Activated T-cell treated with anti-CD3 and anti-CD28 coated beads, Interleukin-2, amount 50 U/mL, for 4 hours (primary cell): Measurements from ENCODE around the gene PTGIR. TPM values are rescaled to one million over a fixed set of nuclear protein-coding genes. Genes with fewer than 3 reads are reported as not detected.

ENCODE experiments used
- ATAC-seq, 2 donors: fragments of 200-7000 bp; cut with Tn5 transposase; one replicate each; pipeline ENCODE4 v1.10.0; 2021
- DNase-seq: peaks from one replicate; pipeline ENCODE4 v3.0.0-alpha.2; 2020
- H3K27me3 Mint-ChIP-seq: one replicate; pipeline ENCODE4 v1.8.0; 2021; ENCODE audit warnings: low read depth, mixed read lengths
- H3K36me3 Mint-ChIP-seq: one replicate; pipeline ENCODE4 v1.8.0; 2022; ENCODE audit warnings: mixed read lengths; ENCODE audit not compliant: insufficient read depth
- H3K4me1 Mint-ChIP-seq: one replicate; pipeline ENCODE4 v1.8.0; 2021; ENCODE audit warnings: low read depth, mixed read lengths
- H3K4me3 Mint-ChIP-seq: one replicate; pipeline ENCODE4 v1.8.0; 2021; ENCODE audit warnings: mild to moderate bottlenecking, moderate library complexity, mixed read lengths
- H3K9me3 Mint-ChIP-seq: one replicate; pipeline ENCODE4 v1.8.0; 2021; ENCODE audit warnings: mixed read lengths
- total RNA-seq, 3 donors: library from RNA; stranded (reverse); gene quantifications; one replicate each; pipeline ENCODE4 v1.2.1, GENCODE V29; 2021

Gene PTGIR
- total RNA-seq, 3 donors from 2014 or later: 2.2 to 5.8 (median 4.3) TPM

DNA sequence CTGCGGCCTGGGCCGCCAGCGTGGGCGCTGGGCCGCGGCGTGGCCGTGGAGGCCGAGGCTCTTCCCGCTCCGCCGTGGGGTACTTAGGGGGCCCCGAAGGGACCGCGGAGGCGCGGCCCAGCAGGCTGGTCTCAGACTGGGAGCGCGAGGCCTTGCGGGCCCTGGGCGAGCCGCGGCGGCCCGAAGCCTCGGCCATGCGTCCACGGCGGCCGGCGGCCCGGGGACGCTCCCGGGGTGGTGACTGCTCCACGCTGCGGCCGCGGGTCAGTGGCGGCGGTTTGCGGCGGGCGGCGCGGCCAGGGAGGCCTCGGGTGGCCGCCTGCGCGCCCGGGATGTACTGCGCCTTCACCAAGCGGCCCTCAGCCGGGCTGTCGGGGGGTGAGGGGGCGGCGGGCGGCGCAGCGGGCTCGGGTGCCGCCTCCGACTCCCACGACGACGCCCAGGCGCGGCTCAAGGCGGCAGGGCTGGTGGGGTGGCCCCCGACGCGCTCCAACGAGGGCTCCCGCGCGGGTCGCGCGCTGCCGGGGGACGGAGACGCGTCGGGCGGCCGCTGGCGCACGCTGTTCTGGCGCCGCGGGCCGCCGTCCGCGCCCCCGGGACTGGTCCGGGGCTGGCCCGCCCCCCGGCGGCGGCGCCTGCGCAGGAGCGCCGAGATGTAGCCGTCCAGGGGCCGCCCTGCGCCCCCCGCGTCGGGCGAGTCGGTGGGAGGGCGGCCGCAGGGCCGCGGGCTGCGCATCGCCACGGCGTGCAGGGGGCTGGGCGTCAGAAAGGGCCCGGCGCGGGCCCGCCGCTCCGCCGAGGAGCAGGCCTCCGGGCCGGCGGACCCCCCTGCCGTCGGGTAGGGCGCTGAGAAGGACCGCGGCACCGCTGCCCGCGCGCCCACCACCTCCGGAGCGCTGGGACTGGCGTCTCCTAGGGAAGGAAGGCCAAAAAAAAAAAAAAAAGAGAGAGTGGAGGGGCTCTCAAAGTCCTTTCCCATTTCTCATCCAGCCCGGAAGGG lies 24.4 kb upstream of the PTGIR start:
- H3K27me3 Mint-ChIP-seq: peaks cover 51% of the 10 kb centered on the region
- ATAC-seq (peak; percentile 25 to 32), DNase-seq (no peak)
- no peak overlapping the region for H3K4me3 Mint-ChIP-seq
- peaks cover 8% of the 10 kb centered on the region for H3K4me1 Mint-ChIP-seq
- no peaks in the 10 kb centered on the region for H3K36me3 Mint-ChIP-seq
- H3K9me3 Mint-ChIP-seq: peaks cover 2% of the 10 kb centered on the region

DNA sequence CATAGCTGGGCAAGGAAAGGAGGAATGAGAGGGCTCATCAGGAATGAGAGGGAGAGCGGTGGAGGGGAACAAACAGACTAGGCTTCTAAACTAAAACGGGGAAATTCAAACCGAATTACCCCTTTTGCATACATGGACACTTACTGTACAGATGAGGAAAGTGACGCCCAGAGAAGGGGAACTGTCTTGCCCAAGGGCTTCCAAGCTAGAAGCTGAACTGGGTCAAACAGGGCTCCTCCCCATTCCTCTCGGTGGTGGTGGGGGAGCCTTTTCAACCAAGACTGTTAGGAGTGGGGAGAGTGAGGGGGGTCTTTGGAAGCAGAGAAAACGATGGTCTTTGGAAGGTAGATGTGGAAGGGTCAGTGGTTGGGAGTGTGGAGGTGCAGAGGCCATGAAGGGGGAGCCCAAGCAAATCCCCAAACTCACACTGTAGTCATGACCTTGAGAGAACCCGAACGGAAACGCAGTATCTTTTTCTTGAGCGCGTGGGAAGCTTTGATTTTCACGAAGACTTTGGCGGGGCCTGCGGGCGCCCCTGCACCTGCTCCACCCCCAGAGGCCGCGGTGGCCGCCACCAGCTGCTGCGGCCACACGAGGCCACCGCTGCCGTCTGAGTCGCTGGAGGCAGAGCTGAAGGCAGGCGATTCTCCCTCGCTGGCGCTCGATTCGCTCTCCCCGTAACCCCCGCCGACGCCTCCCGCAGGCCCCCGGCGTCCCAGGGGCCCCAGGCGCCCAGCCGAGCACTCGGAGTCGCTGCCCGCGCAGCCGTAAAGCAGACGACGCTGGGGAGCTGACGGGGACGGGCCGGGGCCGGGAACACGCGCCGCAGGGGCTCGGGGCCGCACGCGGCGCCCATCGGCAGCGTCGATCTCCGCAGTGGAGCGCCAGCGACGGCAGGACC lies 23.4 kb upstream of the PTGIR start:
- Mint-ChIP-seq H3K4me1 (peaks cover 8% of the 10 kb centered on the region), H3K36me3 (no peaks in the 10 kb centered on the region), H3K4me3 (no peak overlapping the region), H3K27me3 (peaks cover 43% of the 10 kb centered on the region), H3K9me3 (peaks cover 2% of the 10 kb centered on the region)
- ATAC-seq (peak; percentile 62 to 69), DNase-seq (no peak)

DNA sequence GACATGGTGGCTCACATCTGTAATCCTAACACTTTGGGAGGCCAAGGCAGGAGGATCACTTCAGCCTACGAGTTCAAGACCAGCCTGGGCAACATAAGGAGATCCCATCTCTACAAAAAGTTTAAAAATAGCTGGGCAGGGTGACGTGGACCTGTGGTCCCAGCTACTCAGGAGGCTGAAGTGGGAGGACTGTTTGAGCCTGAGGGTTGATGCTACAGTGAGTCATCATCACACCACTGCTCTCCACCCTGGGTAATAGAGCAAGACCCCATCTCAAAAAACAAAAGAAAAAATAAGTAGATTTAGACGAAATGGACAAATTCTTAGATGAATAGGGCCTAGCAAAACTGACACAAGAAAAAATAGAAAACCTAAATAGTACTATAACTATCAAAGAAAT lies 21.5 kb upstream of the PTGIR start:
- peaks cover 36% of the 10 kb centered on the region for H3K27me3 Mint-ChIP-seq
- peaks cover 8% of the 10 kb centered on the region for H3K4me1 Mint-ChIP-seq
- H3K4me3 Mint-ChIP-seq: no peak overlapping the region
- no peaks in the 10 kb centered on the region for H3K36me3 Mint-ChIP-seq
- no peak for ATAC-seq
- no peak for DNase-seq
- H3K9me3 Mint-ChIP-seq: peaks cover 2% of the 10 kb centered on the region

DNA sequence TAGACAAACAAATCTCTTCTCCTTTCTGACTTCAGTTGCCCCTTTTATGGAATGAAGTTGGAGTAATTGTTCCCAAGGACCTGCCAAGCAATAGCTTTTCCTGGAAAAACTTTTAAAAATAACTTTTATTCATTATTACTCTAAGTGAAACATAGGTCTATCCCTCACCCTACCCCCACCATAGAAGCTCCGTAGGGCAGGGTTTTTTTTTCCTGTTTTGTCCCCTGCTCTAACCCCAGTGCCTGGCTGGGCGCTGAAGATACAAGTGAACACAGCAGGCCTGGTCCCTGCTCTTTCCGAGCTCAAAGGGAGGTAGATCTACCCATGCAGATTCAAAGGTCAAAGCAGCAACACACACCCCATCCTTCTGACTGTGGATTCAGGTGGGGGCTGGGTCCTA lies 19.8 kb upstream of the PTGIR start:
- H3K4me3 Mint-ChIP-seq: no peak overlapping the region
- DNase-seq: no peak
- H3K36me3 Mint-ChIP-seq: no peaks in the 10 kb centered on the region
- ATAC-seq: no peak
- H3K9me3 Mint-ChIP-seq: peaks cover 2% of the 10 kb centered on the region
- H3K27me3 Mint-ChIP-seq: peaks cover 28% of the 10 kb centered on the region
- H3K4me1 Mint-ChIP-seq: peaks cover 13% of the 10 kb centered on the region

DNA sequence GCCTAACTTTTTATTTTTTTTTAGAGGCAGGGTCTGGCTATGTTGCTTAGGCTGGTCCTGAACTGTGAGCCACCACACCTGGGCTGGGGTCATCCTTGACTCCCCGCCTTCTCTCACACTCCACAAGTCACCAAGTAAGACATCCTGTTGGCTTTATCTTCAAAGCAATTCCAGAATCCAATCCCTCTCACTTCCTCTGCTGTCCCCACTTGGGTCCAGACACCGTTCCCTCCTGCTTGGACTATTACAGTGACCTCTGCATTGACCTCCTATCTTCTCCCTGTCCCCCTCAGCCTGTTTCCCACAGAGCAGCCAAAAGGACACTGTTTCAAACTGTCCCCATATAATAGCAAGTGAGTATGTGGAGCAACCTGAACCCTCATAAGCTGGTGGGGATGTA lies 15.8 kb upstream of the PTGIR start:
- Mint-ChIP-seq H3K4me3 (peak overlapping the region; percentile 24), H3K27me3 (peaks cover 16% of the 10 kb centered on the region), H3K4me1 (peaks cover 10% of the 10 kb centered on the region), H3K36me3 (no peaks in the 10 kb centered on the region), H3K9me3 (peaks cover 1% of the 10 kb centered on the region)
- no peak for DNase-seq
- ATAC-seq: no peak

DNA sequence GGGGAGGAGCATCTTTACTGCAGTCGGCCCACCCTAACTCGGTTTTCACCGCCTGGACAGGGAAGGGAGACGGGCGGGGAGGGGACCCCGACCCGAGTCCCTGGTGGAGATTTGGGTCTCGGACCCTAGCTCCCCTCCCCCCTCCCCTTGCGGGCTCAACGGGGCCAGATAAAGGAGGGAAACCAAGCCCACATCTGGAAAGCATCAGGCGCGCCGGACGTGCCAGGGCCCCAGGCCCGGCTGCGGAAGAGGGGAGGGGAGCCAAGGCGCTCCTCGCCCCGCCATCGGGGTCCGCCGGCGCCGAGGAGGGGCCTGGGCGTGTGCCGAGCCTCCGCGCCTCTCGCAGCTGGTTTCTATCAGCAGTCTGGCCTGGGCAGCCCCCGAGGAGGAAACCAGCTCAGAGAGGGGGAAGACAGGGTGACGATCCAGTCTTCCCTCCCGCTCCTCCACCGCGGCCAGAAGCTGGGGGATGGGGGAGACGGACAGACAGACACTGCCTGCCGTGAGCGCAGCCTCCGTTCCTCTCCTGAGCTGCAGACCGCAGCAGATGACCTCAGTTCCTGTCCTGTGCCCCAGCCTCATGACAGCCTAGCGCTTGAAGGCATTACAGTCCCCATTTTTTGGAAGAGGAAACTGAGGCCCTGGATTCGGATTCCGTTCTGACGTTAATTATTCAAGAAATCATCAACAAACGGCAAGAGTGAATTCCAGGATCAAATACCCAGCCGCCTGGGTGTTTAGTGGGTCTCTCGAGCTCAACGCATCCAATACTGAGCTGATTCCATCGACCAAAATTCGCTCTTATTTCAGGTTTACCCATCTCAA lies 14.7 kb upstream of the PTGIR start:
- no peak for DNase-seq
- H3K4me3 Mint-ChIP-seq: no peak overlapping the region
- H3K9me3 Mint-ChIP-seq: no peaks in the 10 kb centered on the region
- no peaks in the 10 kb centered on the region for H3K36me3 Mint-ChIP-seq
- H3K4me1 Mint-ChIP-seq: peaks cover 13% of the 10 kb centered on the region
- ATAC-seq: no peak
- peaks cover 11% of the 10 kb centered on the region for H3K27me3 Mint-ChIP-seq

DNA sequence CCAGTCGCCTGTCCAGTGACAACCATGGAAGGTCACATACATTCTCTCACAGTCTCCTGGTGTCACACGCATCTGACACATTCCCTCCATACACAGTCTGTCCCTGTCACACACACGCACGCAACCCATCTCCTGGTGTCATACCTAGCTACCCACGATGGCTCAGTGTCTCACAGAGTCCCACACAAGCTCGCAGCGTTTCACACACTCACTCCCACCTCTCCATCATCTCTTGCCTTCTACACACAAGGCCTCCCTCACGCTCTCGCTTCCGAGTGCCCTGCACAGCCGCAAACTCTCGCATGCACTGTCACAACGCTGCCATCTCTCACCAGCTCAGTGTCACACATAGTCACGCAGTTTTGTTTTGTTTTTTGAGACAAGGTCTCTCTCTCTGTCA lies 12.3 kb upstream of the PTGIR start:
- no peak overlapping the region for H3K4me3 Mint-ChIP-seq
- DNase-seq: no peak
- H3K27me3 Mint-ChIP-seq: peaks cover 6% of the 10 kb centered on the region
- no peak for ATAC-seq
- no peaks in the 10 kb centered on the region for H3K36me3 Mint-ChIP-seq
- peaks cover 24% of the 10 kb centered on the region for H3K4me1 Mint-ChIP-seq
- no peaks in the 10 kb centered on the region for H3K9me3 Mint-ChIP-seq

DNA sequence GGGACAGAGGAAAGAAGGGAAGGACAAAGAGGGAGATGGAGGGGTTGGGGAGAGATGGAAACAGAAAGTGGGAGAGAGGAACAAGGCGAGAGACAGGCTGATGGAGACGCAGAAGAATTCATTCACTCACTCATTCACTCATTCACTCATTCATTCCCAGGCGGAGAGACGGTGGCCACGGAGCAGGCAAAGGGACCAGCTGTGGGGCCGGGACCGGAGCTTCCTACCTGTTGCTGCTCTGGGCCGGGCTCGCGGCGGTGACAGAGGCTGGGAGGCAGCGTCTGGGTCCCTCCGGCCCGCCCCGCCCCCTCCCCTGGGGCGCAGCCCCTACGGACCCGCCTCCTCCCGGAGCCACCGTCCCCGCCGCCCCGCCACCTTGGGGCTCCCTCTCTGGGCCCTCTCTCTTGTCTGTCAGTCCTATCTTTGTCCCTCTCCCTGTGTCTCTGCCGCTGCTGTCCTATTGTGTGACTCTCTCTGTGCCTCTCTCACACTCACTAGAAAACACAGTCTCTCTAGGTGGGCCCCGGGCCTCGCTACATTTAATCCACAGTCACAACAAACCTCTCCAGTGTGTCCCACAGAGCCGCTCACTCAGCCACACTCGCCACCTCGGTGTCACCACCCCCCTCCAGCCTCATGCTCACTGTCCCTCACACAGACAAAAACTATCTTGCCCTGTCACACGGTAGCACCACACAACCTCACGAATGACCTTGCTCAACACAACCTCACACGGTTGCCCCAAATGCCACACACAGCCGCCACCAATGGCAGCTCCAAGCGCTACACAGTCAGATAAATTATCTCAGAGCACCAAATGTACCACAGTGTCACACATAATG lies 11.3 kb upstream of the PTGIR start, which contains the start of gene GNG8:
Gene GNG8 (minus strand): TSS at position 283 of the 842 bp plus-strand sequence. CDS start 1,520 bp downstream, outside the sequence.
- H3K27me3 Mint-ChIP-seq: peaks cover 3% of the 10 kb centered on the region
- ATAC-seq (no peak), DNase-seq (no peak)
- peak within 1 kb of the TSS; percentile 60 for H3K4me3 Mint-ChIP-seq
- H3K4me1 Mint-ChIP-seq: peaks cover 24% of the 10 kb centered on the region
- no peaks in the 10 kb centered on the region for H3K36me3 Mint-ChIP-seq
- no peaks in the 10 kb centered on the region for H3K9me3 Mint-ChIP-seq

DNA sequence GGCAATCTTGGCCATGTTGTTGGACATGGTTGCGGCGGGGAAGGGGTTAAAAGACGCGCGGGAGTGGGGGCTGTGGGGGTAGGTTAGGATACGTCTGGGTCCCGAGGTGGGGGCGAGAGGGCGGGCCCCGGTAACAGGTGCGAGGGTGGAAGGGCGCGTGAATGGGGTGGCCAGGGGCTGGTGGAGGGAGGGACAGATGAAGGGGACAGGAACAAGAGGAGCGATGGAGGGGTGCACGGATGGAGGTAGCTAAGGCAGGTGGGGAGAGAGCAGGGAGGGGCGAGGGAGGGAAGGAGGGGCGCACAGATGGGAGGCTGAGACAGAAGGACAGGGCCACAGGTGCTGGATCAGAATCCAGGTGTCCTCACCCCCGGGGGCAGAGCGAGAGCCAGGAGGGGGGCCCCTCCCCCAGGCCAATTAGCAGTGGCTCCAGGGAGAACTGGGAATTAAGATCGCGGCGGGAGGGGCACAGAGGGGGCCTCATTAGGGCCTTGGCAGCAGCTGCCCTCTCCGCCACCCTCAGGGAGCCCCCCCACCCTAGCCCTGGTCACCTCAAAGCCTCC lies 9.8 kb upstream of the PTGIR start:
- H3K36me3 Mint-ChIP-seq: no peaks in the 10 kb centered on the region
- no peak for ATAC-seq
- no peak for DNase-seq
- peak overlapping the region; percentile 40 for H3K4me3 Mint-ChIP-seq
- H3K4me1 Mint-ChIP-seq: peaks cover 18% of the 10 kb centered on the region
- H3K9me3 Mint-ChIP-seq: no peaks in the 10 kb centered on the region
- peaks cover 3% of the 10 kb centered on the region for H3K27me3 Mint-ChIP-seq

DNA sequence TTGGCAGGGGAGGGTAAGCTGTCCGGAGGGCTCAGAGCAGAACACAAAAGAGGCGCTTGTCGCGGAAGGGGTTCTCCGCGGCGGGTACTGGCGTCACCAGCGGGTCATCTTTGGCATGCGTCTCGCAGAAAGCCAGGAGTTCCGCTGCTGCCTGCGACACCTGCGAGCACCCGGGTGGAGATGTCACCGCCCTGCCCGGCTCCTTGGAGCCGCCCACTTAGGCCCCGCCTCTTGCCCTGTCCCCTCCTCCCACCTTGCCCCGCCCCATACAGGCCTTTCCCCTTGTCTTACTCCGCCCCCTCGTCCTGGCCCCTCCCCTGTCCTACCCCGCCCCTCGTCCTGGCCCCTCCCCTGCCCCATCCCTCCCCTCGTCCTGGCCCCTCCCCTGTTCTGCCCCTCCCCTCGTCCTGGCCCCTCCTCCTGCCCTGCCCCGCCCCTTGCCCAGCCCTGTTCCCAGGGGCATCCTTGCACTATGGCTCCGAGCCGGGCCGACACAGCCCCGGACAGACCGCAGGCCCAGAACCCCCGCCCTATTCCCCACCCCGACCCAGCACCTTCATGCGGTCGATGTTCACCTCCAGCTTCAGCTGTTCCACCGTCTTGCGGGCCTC lies 9.3 kb upstream of the PTGIR start:
- DNase-seq (peak; percentile 95), ATAC-seq (peak; percentile 49 to 53)
- H3K36me3 Mint-ChIP-seq: no peaks in the 10 kb centered on the region
- H3K4me3 Mint-ChIP-seq: peak overlapping the region; percentile 65
- H3K9me3 Mint-ChIP-seq: no peaks in the 10 kb centered on the region
- peaks cover 17% of the 10 kb centered on the region for H3K4me1 Mint-ChIP-seq
- peaks cover 3% of the 10 kb centered on the region for H3K27me3 Mint-ChIP-seq

DNA sequence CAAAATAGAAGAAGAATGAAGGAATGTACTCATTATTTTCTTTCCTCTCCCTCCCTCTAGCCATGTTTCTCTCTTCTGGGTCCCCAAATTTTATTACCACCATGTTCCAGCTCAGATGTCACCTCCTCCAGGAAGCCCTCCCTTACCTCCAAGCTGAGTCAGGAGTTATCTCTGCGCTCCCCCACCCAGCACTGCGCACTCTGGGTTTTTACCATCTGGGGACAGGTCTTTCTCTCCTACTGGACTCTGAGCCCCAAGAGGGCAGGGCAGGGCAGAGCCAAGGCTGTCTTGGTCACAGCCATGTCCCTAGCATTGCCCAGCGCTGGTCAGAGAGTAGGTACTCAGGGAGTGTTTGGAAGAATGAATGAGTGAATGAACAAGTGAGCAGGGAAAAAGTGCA lies 8.2 kb upstream of the PTGIR start:
- DNase-seq: no peak
- ATAC-seq: no peak
- Mint-ChIP-seq H3K9me3 (no peaks in the 10 kb centered on the region), H3K36me3 (no peaks in the 10 kb centered on the region), H3K4me1 (peaks cover 21% of the 10 kb centered on the region), H3K4me3 (peak overlapping the region; percentile 65), H3K27me3 (peaks cover 3% of the 10 kb centered on the region)

DNA sequence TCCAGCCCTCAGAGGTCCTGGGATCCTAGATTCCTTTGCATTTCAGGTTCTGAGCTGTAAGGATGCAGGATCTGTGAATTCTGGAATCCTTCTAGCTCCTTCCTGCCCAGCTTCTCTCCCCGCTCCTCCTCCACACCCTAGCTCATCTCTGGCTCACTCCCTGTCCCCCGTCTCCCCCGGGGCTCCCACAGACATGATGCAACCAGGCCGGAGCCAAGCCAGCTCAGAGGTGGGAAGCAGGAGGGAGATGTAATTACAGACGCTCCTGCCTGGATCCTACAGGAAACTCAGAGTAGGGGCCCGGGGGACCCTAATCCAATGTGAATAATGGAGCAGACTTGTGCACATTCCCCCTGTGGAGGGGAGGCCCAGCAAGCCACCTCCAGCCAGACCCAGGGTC lies 6.6 kb upstream of the PTGIR start:
- no peak for DNase-seq
- Mint-ChIP-seq H3K4me1 (peaks cover 21% of the 10 kb centered on the region), H3K4me3 (no peak overlapping the region), H3K27me3 (peaks cover 3% of the 10 kb centered on the region), H3K36me3 (no peaks in the 10 kb centered on the region), H3K9me3 (no peaks in the 10 kb centered on the region)
- ATAC-seq: no peak
